SJSA1 (cell line): ENCODE results near the gene TRIM24. TPM values are rescaled to one million over a fixed set of nuclear protein-coding genes. Genes with fewer than 3 reads are reported as not detected.
"Not testable (repeated sequence)": the region's sequence is repeated elsewhere in the genome, so short reads cannot be mapped to it uniquely, and the experiment has no call there.

Experiments used
- DNase-seq, 2 experiments: peaks; one replicate each; pipeline ENCODE4 v3.0.0-alpha.2; 2015 to 2020; ENCODE audit warnings: low spot score in 2 of 2, low read depth in 1 of 2
- H3K27ac ChIP-seq: fragments of 250-450 bp; sonication (Bioruptor Pico); 2 replicates; pipeline ENCODE4 v1.5.1; 2020; ENCODE audit warnings: mild to moderate bottlenecking, moderate library complexity
- H3K27me3 ChIP-seq: fragments of 250-450 bp; sonication (Bioruptor Pico); replicated peaks from 2 replicates; pipeline ENCODE4 v1.5.1; 2020; ENCODE audit warnings: mild to moderate bottlenecking, moderate library complexity
- H3K36me3 ChIP-seq: fragments of 250-450 bp; sonication (Bioruptor Pico); 2 replicates; pipeline ENCODE4 v1.5.1; 2020; ENCODE audit warnings: mild to moderate bottlenecking
- H3K4me1 ChIP-seq: fragments of 250-450 bp; sonication (Bioruptor Pico); replicated peaks from 2 replicates; pipeline ENCODE4 v1.6.1; 2021; ENCODE audit warnings: mild to moderate bottlenecking
- H3K4me3 ChIP-seq: fragments of 250-450 bp; sonication (Bioruptor Pico); 2 replicates; pipeline ENCODE4 v1.5.1; 2020; ENCODE audit warnings: mild to moderate bottlenecking
- H3K9me3 ChIP-seq: fragments of 250-450 bp; sonication (Bioruptor Pico); replicated peaks from 2 replicates; pipeline ENCODE4 v1.5.1; 2020; ENCODE audit warnings: mild to moderate bottlenecking
- total RNA-seq: library from RNA; depleted of rRNA; stranded (reverse); fragments of >200 nt; shearing (Covaris generic); gene quantifications from 2 replicates; pipeline ENCODE4 v1.2.3, GENCODE V29; 2014

Gene TRIM24
- total RNA-seq, 1 experiment from 2014 or later, result 20.3 TPM

DNA sequence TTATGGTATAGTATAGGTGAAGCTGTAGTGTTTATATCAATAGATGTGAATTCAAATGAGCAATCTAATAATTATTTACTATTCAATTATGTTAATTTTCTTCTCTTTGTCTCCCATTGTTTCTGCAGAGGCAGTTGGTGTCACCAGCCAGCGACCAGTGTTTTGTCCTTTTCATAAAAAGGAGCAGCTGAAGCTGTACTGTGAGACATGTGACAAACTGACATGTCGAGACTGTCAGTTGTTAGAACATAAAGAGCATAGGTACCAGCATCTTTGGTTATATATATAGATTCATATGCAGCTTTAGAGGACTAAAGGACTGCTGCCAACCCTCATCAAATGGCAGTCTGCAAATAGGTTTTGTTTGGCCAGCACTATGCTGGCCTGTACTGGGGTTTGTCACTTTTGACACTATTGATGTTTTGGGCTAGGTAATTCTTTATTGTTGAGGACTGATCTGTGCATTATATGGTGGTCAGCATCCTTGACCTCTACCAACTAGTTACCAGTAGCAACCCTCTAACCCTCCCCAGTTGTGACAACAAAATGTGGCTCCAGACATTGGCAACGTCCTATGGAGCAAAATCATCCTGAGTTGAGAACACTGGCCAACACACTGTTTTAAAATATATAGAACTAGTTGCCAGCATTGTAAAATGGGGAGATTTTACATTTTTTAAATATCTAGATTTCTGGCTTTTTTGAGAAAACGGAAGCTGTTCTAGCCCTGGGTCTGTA, 59.2 kb downstream of the TRIM24 start:
- Histone ChIP-seq H3K4me3 (no peak overlapping the region), H3K9me3 (no peaks in the 10 kb centered on the region), H3K27ac (no peak overlapping the region), H3K27me3 (no peaks in the 10 kb centered on the region), H3K36me3 (peaks cover 14% of the 10 kb centered on the region), H3K4me1 (no peaks in the 10 kb centered on the region)
- no peak for DNase-seq

- Histone ChIP-seq H3K4me1 (no peaks in the 10 kb centered on the region), H3K9me3 (0 out of 2 replicates have a peak, but pooled peaks cover 4% of the 10 kb centered on the region), H3K27ac (no peak overlapping the region), H3K4me3 (no peak overlapping the region), H3K36me3 (peaks cover 17% of the 10 kb centered on the region), H3K27me3 (no peaks in the 10 kb centered on the region)
- no peak for DNase-seq
Measured at GRCh38 chr7:138520742-138521141, 60.7 kb downstream of the TRIM24 start.

DNA sequence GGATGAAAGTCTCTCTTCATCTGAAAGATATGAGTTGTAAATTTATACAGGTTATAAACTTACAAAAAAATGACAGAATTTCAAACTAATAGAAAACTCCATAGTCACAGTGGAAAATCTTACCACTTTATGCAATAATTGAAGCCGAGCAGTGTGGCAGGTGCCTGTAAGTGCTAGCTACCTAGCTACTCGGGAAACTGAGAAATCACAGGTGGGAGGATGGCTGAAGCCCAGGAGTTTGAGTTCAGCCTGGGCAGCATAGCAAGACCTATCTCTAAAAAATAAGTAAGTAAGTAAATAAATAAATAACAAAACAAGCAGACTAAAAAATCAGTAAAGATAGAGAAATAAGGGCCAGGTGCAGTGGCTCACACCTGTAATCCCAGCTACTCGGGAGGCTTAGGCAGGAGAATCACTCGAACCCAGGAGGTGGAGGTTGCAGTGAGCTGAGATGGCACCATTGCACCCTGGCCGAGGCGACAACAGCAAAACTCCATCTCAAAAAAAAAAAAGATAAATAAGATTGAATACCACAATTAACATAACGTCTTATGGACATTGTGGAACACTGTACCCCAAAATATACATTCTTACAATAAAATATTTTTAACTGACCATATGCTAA, 61.9 kb downstream of the TRIM24 start:
- peaks cover 4% of the 10 kb centered on the region; the same call in 1 of the 2 replicates for H3K9me3 ChIP-seq
- H3K27me3 ChIP-seq, result no peaks in the 10 kb centered on the region
- H3K27ac ChIP-seq, result no peak overlapping the region
- no peaks in the 10 kb centered on the region for H3K4me1 ChIP-seq
- DNase-seq, result no peak
- H3K4me3 ChIP-seq, result no peak overlapping the region
- peaks cover 21% of the 10 kb centered on the region for H3K36me3 ChIP-seq

DNA sequence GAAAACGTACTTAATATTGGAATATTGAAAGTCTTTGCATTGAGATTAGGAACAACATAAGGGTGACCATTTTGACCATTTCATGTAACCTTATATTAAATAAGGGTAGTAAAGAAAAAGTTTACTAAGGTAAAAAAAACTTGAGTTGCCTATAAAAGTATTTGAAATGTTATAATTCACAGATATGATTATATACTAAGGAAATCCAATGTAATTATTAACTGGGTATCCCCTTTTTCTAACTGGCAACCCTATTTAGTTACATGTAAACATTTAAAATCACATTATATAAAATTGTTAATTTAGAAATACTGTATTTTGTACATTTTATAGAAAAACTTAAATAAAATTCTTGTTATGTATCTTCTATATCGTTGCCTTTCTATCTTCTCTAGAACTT, 64.2 kb downstream of the TRIM24 start:
- no peaks in the 10 kb centered on the region for H3K27me3 ChIP-seq
- H3K9me3 ChIP-seq, result peaks cover 13% of the 10 kb centered on the region
- H3K4me1 ChIP-seq, result no peaks in the 10 kb centered on the region
- H3K4me3 ChIP-seq, result no peak overlapping the region
- peaks cover 26% of the 10 kb centered on the region for H3K36me3 ChIP-seq
- no peak for DNase-seq
- H3K27ac ChIP-seq, result no peak overlapping the region

DNA sequence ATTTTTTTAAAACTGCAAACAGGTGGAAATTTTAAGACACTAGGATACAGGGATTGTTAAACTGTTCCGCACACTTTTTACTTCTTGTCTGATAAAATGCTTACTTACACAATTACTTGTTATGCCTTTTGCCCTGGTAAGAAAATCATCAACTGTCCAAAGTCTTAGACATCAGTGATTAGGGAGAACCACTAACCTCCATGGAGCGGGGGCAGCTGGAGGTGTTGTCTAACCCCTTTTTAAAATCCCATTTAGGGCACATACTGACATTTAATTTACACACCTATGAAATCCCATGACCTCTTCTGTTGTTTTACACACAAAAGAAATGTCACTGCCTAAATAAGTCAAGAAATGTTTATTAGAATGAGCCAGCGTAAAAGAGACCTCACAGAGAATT, 65.7 kb downstream of the TRIM24 start:
- no peak overlapping the region for H3K27ac ChIP-seq
- H3K9me3 ChIP-seq, result peaks cover 13% of the 10 kb centered on the region
- H3K4me3 ChIP-seq, result no peak overlapping the region
- H3K36me3 ChIP-seq, result peaks cover 23% of the 10 kb centered on the region
- H3K27me3 ChIP-seq, result no peaks in the 10 kb centered on the region
- DNase-seq, result no peak
- H3K4me1 ChIP-seq, result no peaks in the 10 kb centered on the region

- no peak for DNase-seq
Measured at GRCh38 chr7:138527746-138528223, 67.7 kb downstream of the TRIM24 start.

GRCh38 chr7:138536833-138537232, 76.8 kb downstream of the TRIM24 start:
- not testable (repeated sequence) for DNase-seq, H3K27me3 ChIP-seq, H3K4me3 ChIP-seq, H3K27ac ChIP-seq, H3K9me3 ChIP-seq, H3K4me1 ChIP-seq
- H3K36me3 ChIP-seq, result peaks cover 27% of the 10 kb centered on the region

More at GRCh38 chr7:138527746-138528223, 67.7 kb downstream of the TRIM24 start:
- H3K9me3 ChIP-seq, result peaks cover 13% of the 10 kb centered on the region
- no peak overlapping the region for H3K27ac ChIP-seq
- no peaks in the 10 kb centered on the region for H3K27me3 ChIP-seq
- H3K36me3 ChIP-seq, result peaks cover 23% of the 10 kb centered on the region
- H3K4me1 ChIP-seq, result no peaks in the 10 kb centered on the region
- no peak overlapping the region for H3K4me3 ChIP-seq

- no peaks in the 10 kb centered on the region for H3K27me3 ChIP-seq
- DNase-seq, result peak in 1 of 2 experiments; percentile 15
- no peak overlapping the region for H3K4me3 ChIP-seq
- H3K4me1 ChIP-seq, result peaks cover 9% of the 10 kb centered on the region; the same call in 1 of the 2 replicates
- no peaks in the 10 kb centered on the region for H3K9me3 ChIP-seq
- H3K27ac ChIP-seq, result peak overlapping the region; percentile 1; the same call in 1 of the 2 replicates
- peaks cover 40% of the 10 kb centered on the region for H3K36me3 ChIP-seq
Measured at GRCh38 chr7:138538518-138538917, 78.5 kb downstream of the TRIM24 start.

- no peaks in the 10 kb centered on the region for H3K9me3 ChIP-seq
- H3K27me3 ChIP-seq, result no peaks in the 10 kb centered on the region
- 0 out of 2 replicates have a peak overlapping the region, but pooled peaks have one; percentile 4 for H3K27ac ChIP-seq
- no peak overlapping the region for H3K4me3 ChIP-seq
- DNase-seq, result no peak
- peaks cover 45% of the 10 kb centered on the region for H3K36me3 ChIP-seq
- H3K4me1 ChIP-seq, result peaks cover 9% of the 10 kb centered on the region; the same call in 1 of the 2 replicates
Measured at GRCh38 chr7:138538997-138539644, 79.1 kb downstream of the TRIM24 start.

DNA sequence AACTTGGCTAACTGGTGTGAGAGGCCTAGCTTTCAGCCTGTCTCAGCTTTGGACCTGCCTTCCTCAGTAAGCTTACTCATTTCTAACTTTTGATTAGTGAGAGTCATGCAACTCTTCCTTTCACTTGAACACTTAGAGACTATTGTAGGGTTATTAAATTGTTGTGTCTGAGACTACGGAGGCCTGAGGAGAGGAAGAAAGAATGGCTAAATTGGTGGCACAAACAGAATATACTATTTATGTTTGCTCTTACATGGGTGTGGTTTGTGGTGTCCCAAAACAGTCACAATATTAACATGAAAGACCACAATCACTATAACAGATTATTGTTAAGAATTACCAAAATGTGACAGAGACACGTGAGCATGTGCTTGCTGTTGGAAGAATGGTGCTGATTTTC, 82.1 kb downstream of the TRIM24 start:
- H3K4me3 ChIP-seq, result no peak overlapping the region
- no peaks in the 10 kb centered on the region for H3K27me3 ChIP-seq
- no peaks in the 10 kb centered on the region for H3K9me3 ChIP-seq
- no peak for DNase-seq
- H3K4me1 ChIP-seq, result peaks cover 9% of the 10 kb centered on the region; the same call in 1 of the 2 replicates
- H3K36me3 ChIP-seq, result peaks cover 66% of the 10 kb centered on the region
- no peak overlapping the region for H3K27ac ChIP-seq

GRCh38 chr7:138543739-138544138, 83.7 kb downstream of the TRIM24 start:
- peaks cover under 1% of the 10 kb centered on the region; the same call in 1 of the 2 replicates for H3K4me1 ChIP-seq
- H3K27me3 ChIP-seq, result no peaks in the 10 kb centered on the region
- H3K36me3 ChIP-seq, result peaks cover 69% of the 10 kb centered on the region
- DNase-seq, result no peak
- no peaks in the 10 kb centered on the region for H3K9me3 ChIP-seq
- no peak overlapping the region for H3K4me3 ChIP-seq
- H3K27ac ChIP-seq, result no peak overlapping the region

GRCh38 chr7:138545123-138545522, 85.1 kb downstream of the TRIM24 start:
- Histone ChIP-seq H3K36me3 (peaks cover 60% of the 10 kb centered on the region), H3K27me3 (no peaks in the 10 kb centered on the region), H3K9me3 (no peaks in the 10 kb centered on the region), H3K27ac (no peak overlapping the region), H3K4me3 (no peak overlapping the region), H3K4me1 (no peaks in the 10 kb centered on the region)
- no peak for DNase-seq

DNA sequence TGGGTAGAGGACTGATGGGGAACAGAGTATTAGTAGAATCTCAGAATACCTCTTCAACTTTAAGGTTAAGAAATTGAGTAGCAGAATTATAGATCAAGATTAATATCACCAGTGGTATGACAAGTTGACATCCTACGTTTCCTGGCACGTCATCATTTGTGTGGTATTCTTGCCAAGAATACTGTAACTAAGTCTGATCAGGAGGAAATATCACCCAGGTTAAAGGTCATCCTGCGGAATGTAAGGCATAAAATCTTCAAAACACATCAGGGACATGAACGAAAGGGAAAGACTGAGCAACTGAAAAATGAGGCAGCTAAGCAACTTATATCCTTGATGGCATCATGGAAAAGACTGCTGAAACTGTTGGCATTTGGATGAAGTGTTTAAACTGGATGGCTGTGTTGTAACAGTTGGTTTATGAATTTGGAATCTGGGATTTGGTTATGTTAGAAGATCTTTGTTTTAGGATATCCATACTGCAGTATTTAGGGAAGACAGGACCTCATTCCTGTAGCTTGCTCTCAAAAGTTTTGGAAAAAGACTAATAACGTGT, 86.1 kb downstream of the TRIM24 start:
- Histone ChIP-seq H3K4me3 (no peak overlapping the region), H3K4me1 (no peaks in the 10 kb centered on the region), H3K27ac (no peak overlapping the region), H3K27me3 (no peaks in the 10 kb centered on the region), H3K36me3 (peaks cover 61% of the 10 kb centered on the region), H3K9me3 (no peaks in the 10 kb centered on the region)
- no peak for DNase-seq
